SH-SY5Y (cell line): ENCODE measurements around the gene IFT122.
A peak's percentile ranks its signal among the peaks of the same experiment; 100 is the strongest.

Source experiments
- GATA2 ChIP-seq: IDR thresholded peaks from 2 replicates; pipeline ENCODE4 v1.6.1; 2011; ENCODE audit warnings: mild to moderate bottlenecking, low read depth, low read length
- GATA3 ChIP-seq: IDR thresholded peaks from 2 replicates; pipeline ENCODE4 v1.6.1; 2011; ENCODE audit warnings: low read depth, mild to moderate bottlenecking, low read length, moderate library complexity

The IFT122 gene

DNA sequence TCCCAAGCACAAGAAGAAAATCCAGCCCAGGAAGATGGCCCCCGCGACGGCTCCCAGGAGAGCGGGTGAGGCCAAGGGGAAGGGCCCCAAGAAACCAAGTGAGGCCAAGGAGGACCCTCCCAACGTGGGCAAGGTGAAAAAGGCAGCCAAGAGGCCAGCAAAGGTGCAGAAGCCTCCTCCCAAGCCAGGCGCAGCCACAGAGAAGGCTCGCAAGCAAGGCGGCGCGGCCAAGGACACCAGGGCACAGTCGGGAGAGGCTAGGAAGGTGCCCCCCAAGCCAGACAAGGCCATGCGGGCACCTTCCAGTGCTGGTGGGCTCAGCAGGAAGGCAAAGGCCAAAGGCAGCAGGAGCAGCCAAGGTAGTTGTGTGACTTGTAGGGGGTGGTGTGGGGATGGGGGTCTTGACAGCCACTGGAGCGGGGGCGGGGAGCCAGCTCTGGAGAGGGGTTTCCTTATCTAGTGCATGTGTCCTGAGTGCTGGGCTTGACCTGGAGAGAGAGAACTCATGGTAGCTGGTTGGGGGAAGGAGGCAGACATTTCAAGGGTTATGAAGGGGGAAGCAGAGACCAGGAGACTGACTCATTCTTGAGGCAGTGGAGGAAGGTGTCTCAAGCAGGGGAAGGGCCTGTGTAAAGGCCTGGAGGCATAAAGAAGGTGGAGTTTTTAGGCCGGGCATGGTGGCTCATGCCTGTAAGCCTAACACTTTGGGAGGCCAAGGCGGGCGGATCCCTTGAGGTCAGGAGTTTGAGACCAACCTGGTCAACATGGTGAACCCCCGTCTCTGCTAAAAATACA, 109.2 kb downstream of the IFT122 start:
- TF ChIP-seq GATA3 = no peak
- TF ChIP-seq GATA2 = no peak

DNA sequence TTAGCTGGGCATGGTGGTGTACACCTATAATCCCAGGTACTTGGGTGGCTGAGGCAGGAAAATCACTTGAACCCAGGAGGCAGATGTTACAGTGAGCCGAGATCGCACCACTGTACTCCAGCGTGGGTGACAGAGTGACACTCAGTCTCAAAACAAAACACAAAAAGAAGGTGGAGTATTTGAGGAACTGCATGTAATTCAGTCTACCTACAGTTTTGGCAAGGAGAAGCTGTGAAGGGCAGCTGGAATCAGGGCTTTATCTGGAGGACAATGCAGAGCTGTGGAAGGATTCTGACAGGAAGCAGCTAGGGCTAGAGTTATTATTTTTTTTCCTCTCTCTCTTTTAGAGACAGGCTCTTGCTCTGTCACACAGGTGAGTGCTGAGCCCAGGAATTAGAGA, 109.8 kb downstream of the IFT122 start:
- TF ChIP-seq GATA3 (no peak), GATA2 (no peak)

DNA sequence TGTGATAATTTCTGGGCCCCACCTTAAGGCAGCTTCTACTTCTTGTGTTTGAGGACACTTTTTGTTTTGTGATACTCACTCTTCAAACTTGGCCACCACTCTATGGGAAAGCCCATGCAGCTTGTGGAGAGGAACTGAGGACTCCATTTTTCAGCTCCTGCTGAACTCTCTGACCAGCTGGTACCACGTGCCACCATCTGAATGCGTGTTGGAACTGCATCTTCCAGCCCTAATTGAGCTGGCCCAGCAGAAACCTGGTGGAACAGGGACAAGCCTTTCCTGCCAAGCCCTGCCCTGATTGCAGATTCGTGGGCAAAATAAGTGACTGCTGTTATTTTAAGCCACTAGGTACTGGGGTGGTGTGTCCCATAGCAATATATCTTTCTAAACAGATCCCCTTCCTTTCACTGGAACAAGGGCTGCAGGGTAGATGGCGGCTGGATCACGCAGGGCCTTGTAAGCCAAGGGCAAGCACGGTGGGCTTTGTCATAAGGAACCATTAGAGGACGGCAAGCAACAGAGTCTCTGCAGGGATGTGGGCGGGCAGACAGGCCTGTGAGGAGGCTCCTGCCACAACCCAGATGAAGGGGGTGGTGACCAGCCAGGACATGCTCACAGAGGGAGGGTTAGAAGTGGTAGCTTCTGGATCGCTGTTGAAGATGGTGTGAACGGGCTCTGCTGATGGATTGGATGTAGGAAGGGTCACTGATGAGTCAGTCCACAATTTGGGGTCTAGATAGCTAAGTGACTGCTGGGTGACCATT, 112.4 kb downstream of the IFT122 start:
- TF ChIP-seq GATA3 = no peak
- TF ChIP-seq GATA2 = no peak

DNA sequence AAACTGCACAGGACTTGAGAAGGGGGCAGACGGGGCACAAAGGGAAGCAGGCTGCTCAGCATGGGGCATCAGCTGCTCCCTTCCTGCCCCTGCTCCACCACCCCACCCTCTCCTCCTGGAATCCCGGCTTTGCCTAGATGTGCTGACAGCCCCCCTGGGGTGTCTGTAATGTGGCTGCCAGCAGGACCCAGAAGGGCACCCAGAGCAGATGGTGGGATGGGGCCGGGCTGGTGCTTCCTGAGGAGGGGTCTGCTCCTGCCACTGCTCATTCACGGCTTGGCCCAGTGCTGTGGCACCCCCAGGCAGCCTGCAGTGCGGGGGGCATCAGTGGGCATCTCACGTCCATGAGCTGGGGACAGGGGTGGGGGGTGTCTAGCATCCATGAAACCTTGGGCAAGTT, 113.1 kb downstream of the IFT122 start:
- TF ChIP-seq GATA2 = no peak
- TF ChIP-seq GATA3 = no peak

DNA sequence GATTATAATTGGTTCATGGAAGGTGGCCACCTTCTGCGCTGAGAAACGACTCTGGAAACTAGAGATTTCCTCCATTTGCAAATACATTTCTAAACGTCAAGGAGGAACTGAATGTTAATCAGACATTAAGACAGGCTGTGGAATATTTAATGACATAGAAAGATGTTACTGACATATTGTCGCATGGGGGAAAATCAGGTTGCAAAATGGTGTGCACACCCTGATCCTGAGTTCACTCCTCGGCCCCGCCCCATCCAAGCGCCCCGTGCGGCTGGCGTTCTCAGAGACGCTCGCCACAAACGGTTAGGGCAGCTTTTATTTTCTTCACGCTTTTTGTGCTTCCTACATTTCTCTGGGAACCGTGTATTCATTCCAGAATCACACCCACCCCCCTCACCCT, 113.7 kb downstream of the IFT122 start:
- TF ChIP-seq GATA2 (no peak), GATA3 (no peak)

DNA sequence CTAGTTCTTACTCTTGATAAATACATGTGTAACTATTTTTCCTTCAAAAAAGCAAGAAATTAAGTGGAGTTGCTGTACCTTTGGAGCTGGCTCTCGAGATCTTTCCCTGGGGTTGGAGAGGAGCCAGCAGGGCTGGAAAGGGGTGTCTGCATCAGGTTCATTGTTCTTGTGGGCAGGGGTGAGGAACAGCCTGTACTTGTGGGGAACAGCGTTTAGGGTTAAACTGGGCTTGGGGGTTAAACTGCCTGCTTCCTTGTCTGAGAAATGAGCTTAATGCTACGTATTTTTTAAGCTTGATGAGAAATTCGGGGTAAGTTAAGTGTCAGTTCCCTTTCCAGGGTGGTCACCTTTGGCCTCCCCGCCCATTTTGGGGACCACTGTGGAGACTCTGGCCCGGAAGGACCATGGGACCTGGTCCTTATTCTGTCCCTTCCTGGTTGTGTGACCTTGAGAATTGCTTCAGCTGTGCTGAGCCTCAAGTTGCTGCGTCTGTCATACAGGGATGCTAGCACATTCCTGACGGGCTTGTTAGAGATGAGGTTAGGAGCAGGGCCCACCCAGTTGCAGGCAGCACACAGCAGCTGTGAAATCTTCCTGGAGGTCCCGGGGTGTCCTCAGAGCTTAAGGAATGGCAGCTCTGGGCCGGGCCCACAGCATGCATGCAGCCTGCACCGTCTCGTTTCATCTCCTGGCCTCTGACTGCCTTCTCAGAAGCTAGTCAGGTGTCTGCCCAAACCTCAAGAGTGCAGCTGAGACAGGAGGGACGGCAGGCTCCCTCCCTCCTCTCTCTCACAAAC, 114.5 kb downstream of the IFT122 start:
- no peak for TF ChIP-seq GATA3
- TF ChIP-seq GATA2 = no peak

DNA sequence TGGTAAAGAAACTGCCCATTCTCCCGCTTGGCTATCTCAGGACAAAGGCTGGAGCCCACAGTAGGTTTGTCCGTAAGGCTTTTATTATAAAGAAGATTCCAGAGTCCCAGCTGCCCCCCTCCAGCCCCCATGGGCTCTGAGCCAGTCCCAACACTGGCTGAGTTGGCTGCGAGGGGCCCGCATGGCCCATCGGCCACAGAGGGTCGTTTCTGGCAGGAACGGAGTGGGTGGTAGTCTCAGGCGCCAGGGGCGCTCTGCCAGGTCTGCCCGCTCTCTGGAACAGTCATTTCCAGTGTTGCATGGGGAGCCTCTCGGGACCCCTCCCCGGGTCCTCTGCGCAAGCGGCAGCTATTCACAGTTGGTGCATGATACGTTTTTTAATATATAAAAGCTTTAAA, 115.1 kb downstream of the IFT122 start:
- TF ChIP-seq GATA2 = no peak

DNA sequence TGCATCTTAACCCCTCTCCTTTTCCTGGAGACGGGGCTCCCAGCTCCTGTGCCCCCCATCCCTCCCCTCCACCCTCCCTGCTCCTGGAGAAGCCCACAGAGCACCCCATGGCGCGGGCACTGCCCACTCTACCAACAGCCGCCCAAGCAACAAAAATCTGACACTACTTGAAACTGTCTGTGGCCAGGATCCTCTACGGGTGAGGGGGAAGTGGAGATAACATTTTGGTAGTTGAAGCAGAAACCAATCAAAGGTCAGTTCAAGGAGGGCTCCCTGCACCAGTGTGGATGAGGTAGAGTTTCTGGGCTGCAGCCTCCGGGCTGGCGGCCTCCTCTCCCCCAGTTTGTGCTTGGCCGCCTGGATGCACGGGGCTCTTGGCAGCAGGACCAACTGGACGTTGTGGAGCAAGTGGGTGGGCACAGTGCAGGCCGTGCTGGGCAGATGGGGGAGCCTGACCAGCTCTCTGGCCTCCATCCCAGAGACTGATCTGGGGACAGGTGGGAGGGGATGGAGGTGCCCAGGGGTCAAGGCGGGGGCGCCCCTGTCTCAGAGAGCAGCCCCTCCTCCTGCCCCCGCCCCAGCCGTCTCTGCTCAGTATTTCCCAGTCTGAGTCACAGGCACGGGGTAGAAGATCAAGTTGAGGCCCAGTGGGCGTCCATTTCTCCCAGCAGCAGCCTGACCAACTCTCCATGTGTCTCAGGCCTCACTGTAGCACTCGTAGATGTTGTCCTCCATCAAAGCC, 115.8 kb downstream of the IFT122 start:
- TF ChIP-seq GATA3 = no peak
- TF ChIP-seq GATA2 = no peak

DNA sequence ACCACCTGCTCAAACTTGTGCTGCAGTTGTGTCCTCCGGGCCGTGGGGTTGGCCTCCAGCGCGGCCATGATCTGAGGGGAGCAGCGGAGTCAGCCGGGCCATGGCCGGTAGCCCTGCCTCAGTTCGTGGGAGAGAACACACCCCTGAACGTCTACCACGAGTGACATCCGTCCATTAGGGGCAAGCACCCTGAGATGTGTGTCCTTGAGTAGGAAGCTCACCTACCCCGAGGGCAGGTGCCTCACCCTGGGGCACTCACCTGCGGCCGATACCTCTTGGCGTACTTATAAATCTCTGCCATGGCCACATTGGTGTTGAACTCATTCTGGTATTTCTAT, 116.3 kb downstream of the IFT122 start:
- no peak for TF ChIP-seq GATA2
- no peak for TF ChIP-seq GATA3

DNA sequence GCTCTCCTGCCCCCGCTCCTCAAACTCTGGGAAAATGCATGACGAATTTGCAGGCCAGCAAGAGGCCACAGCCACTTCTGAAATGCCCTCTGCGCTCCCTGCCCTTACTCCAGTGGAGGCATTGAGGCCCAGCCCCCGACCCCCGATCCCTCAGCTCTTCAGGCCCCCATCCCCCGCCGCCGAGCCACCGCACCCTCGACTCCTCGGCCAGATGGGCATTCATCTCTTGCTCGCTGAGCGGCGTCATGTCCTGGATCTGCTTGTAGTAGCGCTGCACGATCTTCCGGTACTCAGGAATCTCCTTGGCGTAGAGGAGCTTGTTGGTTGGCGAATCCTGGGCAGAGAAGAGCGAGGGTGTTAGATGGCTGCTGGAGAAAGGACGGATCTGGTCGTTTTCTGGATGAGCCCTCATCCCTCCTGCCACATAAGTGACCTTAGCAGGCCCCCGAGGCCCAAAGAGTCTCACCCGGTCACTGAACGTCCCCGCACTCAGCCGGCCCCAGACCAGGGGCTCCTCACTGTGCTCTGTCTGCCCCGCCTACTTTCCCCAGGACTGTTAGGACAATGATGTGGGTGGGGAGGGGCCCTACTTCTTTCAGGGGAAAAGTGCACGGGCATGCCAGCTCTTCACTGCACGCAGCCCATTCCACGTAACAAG, 117.0 kb downstream of the IFT122 start:
- TF ChIP-seq GATA2 (no peak), GATA3 (no peak)

DNA sequence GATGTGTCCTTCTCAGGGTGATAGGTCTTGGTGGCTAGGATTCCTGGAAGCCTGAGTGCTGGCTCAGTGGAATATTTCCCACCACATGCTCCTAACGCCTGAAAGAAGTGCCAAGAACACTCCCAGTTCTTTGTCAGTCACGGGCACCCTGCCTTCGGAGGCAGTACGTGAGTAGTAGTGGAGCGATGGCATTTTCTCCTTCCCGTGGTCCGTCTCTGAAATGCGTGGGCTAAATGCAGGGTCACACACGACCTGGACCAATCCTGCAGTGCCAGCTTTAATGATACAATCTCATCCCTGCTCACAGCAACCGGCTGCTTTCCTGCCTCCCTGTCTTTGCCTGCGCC, 117.5 kb downstream of the IFT122 start:
- peak; percentile 75 for TF ChIP-seq GATA2
- no peak for TF ChIP-seq GATA3

DNA sequence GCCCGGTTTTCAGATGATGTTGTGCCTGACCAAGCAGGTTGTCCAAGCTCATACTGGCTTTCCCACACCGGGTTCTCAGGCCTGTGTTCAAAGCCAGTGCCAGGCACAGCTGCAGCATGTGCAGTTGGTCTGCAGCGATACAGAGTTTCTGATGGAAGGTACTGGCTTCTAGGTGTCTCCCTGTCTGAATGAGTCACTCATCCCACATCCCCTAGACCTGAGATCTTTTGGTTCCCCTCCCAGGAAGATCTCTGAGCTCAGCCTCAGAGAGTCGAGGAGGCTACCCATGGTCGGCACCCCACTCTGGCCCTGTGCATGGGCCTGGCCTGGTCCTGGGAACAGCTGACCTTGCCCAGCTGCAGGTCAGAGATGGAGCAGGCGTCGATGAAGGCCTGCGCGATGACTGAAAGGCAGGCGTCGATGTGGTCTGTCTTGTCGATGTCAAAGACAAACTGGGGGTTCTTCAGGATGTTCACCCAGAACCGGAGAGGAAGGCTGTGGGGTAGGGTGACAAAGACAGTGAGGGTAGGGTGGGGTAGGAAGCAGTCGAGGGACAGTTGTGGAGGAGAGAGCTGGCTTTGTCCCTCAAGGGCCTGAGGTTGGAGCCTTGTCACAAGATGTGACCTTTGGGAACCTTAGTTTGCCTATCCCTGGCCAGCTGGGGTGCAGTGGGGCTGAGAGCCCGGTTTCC, 118.2 kb downstream of the IFT122 start:
- TF ChIP-seq GATA2 (no peak), GATA3 (no peak)
